ENCODE data around the gene TUBGCP6. TPM values are rescaled to one million over a fixed set of nuclear protein-coding genes. Genes with fewer than 3 reads are reported as not detected.

Gene TUBGCP6, protein sequence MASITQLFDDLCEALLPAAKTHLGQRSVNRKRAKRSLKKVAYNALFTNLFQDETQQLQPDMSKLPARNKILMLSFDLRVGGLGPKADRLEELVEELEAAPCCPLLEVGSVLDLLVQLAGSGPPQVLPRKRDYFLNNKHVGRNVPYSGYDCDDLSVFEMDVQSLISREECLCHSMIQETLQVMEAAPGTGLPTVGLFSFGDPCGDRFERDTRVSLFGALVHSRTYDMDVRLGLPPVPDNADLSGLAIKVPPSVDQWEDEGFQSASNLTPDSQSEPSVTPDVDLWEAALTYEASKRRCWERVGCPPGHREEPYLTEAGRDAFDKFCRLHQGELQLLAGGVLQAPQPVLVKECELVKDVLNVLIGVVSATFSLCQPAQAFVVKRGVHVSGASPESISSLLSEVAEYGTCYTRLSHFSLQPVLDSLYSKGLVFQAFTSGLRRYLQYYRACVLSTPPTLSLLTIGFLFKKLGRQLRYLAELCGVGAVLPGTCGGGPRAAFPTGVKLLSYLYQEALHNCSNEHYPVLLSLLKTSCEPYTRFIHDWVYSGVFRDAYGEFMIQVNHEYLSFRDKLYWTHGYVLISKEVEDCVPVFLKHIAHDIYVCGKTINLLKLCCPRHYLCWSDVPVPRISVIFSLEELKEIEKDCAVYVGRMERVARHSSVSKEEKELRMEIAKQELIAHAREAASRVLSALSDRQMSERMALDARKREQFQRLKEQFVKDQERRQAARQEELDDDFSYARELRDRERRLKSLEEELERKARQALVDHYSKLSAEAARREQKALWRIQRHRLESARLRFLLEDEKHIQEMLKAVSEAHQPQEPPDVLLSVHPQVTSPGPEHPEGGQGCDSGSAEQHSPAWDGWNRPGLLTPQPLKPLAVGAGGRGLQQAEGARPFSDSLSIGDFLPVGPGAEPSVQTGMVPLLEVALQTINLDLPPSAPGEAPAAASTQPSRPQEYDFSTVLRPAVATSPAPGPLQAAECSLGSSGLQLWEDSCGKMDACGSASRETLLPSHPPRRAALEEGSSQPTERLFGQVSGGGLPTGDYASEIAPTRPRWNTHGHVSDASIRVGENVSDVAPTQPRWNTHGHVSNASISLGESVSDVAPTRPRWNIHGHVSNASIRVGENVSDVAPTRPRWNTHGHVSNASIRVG (N-terminal part only)
- total RNA-seq (2012; rRNA removed), result 21.0 and 21.3 TPM in 2 replicates

DNA sequence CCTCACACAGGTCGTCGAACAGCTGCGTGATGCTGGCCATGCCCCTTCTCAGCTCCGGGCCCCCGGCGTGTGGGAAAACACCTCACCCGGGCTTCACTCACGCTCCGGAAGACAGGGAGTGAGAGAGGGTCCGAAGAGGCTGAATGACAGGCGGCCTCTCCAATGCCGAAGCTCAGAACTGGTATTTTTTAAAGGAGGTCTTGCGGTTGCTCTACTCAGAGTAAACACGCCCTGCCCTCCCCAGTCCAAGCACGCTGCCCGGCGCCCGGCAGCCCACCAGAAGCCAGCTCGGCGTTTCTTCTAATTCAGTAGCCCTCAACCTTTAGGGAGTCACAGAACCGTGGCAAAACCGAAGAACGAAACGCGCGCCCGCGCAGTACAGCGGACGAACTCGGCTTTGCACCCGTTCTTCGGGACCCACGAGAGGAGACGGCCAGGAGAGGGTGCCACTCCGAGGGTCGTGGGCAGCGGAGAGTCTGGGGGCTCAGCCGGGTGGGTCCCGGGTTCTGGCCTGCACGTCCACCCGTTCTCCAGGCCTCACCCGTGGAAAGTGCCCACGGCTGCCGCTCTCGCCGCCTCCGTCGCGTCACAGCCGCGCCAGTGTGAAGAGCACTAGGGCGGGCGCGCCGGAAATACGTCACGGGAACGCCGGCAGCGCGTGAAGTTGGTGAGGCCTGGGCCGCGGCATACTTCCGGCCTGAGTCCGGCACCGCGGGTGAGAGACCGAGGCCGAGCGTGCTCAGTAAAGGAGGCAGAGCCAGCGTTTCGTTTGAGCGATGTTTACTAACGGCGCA, at the start of gene TUBGCP6:
Gene TUBGCP6, minus strand, starts transcription at position 604 of the 794 bp plus-strand sequence. Its CDS starts 564 bp downstream, at position 40.
- Histone ChIP-seq H3K36me3 (ENCODE audit: insufficient read depth, low read length) (peaks cover 27% of the 10 kb centered on the region), H3K4me3 (ENCODE audit: low read length) (peak within 1 kb of the TSS; percentile 100), H3K4me2 (ENCODE audit: low read length) (peak within 1 kb of the TSS; percentile 97), H3K4me1 (ENCODE audit: control insufficient read depth, insufficient read depth, low read length) (peaks cover 24% of the 10 kb centered on the region), H3K27me3 (ENCODE audit: control insufficient read depth, insufficient read depth, low read length) (no peaks in the 10 kb centered on the region), H3K9me3 (replicated peaks; ENCODE audit: low read length) (no peaks in the 10 kb centered on the region), H3K9ac (ENCODE audit: low read depth, low read length) (peak within 1 kb of the TSS; percentile 92)

DNA sequence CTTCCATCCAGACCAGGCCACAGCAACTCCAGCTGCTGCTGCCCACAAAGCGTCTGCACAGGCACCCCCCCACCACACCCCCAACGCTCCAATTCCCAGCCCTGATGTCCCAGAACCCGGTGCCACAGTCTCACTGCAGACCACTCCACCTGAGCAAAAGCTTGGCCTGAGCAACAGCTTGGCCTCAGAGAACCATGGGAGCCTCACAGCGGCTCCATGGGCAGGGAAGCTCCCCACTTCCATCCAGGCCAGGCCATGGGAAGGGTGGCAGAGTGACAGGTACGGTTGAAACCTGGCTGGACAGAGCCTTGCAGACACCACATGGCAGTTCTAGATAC, 49.5 kb upstream of the TUBGCP6 start:
- Histone ChIP-seq H3K9ac (ENCODE audit: low read depth, low read length) (peak overlapping the region; percentile 78), H3K4me3 (ENCODE audit: low read length) (peak overlapping the region; percentile 46), H3K36me3 (ENCODE audit: insufficient read depth, low read length) (peaks cover 39% of the 10 kb centered on the region), H3K4me1 (ENCODE audit: control insufficient read depth, insufficient read depth, low read length) (peaks cover 52% of the 10 kb centered on the region), H3K4me2 (ENCODE audit: low read length) (peak overlapping the region; percentile 82), H3K27me3 (ENCODE audit: control insufficient read depth, insufficient read depth, low read length) (no peaks in the 10 kb centered on the region), H3K9me3 (replicated peaks; ENCODE audit: low read length) (no peaks in the 10 kb centered on the region)

DNA sequence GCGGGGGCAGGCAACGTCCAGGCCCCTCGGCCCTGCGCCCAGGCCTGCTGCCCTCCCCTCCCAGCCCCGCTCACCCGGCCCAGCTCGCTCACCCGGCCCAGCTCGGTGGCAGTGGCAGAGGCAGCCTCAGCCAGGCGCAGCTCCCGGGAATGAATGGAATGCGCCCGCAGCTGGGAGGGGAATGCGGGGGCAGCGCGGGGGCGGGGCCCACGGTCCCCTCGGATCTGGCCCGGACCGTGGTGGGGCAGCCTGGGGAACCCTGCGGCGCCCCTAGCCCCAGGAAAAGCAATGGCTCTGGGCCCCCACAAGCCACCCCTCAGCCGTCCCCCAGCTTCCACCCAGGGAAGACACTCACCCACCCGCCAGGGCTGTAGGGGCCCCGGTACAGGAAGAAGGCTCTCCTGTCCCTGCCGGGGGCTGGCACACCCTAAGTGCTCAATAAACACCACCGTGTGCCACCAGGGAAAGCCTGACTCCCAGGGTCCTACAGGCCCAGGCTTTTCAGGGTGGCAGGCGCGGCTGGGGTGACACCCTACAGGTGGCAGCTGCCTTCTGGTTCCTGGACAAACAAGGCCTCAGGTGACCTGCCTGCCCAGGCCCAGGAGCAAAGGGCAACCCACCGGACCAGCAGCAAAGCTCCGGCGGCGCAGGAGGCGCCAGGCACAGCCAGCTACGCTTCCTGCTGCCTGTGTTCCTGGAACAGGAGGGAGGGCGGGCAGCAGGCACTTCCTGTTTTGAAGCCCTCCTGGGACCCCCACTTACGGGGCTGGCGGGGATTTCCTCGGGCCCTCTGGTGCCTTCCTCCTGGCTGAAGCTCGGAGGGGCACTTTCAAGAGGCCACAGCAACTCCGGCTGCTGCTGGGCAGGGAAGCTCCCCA, 48.9 kb upstream of the TUBGCP6 start:
- no peaks in the 10 kb centered on the region for H3K27me3 ChIP-seq (ENCODE audit: control insufficient read depth, insufficient read depth, low read length)
- peak overlapping the region; percentile 82 for H3K4me2 ChIP-seq (ENCODE audit: low read length)
- H3K36me3 ChIP-seq (ENCODE audit: insufficient read depth, low read length), result peaks cover 46% of the 10 kb centered on the region
- peak overlapping the region; percentile 64 for H3K4me3 ChIP-seq (ENCODE audit: low read length)
- peak overlapping the region; percentile 78 for H3K9ac ChIP-seq (ENCODE audit: low read depth, low read length)
- H3K9me3 ChIP-seq (replicated peaks; ENCODE audit: low read length), result no peaks in the 10 kb centered on the region
- H3K4me1 ChIP-seq (ENCODE audit: control insufficient read depth, insufficient read depth, low read length), result peaks cover 49% of the 10 kb centered on the region

DNA sequence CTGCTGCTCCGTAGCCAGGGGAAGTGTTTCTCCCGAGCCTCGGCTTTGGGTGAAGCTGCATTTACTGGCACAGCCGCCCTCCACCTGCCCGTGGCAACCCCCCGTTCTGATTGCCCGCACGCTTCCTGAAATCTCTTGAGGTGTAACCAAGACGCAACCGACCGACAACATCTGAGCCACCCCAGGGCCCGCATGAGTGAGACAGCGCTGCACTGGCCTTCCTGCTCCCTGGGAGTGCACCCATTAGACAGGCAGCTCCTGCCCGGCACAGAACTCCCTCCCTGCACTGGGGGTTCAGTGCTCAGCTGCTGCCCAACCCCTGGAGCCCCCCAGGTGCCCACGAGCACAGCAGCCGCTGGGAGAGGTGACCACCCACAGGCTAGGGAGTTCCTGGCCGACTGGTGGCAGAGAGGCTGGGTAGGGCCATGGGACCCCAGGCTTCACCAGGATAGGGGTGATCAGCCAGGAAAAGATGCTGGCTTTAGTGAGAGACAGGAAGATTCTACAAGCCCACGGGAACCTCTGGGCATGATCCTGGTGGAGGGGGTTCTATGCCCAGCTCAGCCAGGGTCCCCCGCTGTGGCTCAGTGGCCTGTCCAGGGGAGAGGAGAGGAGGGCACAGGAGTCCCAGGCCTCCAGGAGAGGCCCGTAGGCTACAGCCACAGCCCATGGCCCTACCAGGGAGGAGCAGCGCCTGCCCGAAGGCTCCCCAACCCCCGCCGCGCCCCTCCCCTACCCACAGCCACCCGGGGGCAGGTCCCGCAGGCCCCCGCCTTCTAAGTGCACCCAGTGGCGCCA, 48.0 kb upstream of the TUBGCP6 start:
- Histone ChIP-seq H3K4me1 (ENCODE audit: control insufficient read depth, insufficient read depth, low read length) (peaks cover 47% of the 10 kb centered on the region), H3K4me3 (ENCODE audit: low read length) (peak overlapping the region; percentile 64), H3K4me2 (ENCODE audit: low read length) (peak overlapping the region; percentile 82), H3K9ac (ENCODE audit: low read depth, low read length) (peak overlapping the region; percentile 78), H3K9me3 (replicated peaks; ENCODE audit: low read length) (no peaks in the 10 kb centered on the region), H3K27me3 (ENCODE audit: control insufficient read depth, insufficient read depth, low read length) (no peaks in the 10 kb centered on the region), H3K36me3 (ENCODE audit: insufficient read depth, low read length) (peaks cover 54% of the 10 kb centered on the region)

DNA sequence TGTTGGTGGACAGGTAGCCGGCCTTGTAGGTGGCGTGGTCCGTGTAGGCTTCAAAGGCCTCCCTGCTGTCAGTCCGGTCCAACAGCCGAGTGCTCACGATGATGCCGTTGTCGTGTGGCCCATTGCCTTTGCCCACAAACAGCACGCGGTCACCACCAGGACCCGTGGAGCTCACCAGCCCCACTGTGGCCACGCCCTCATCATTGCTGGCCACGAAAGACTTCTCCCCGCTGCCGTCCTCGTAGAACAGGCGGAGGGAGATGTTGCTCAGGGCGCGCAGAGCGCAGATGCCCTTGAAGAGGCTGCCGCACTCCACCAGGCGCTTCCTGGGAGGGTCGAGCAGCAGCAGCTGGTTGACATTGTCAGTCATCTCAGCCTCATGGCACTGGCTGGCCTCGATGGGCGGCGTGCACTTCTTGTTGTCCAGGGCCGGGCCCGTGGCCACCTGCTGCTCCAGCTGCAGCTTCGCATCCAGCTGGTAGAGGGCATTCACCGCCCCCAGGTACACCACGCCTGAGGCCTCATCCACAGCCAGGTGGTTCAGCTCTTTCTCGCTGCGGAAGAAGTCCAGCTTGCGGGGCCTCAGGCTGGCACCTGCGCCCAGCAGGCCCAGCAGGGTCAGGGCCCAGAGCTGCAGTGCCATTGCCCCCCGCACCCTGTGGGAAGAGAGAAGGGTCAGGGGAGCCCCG, 45.3 kb upstream of the TUBGCP6 start:
- Histone ChIP-seq H3K4me3 (ENCODE audit: low read length) (no peak overlapping the region), H3K27me3 (ENCODE audit: control insufficient read depth, insufficient read depth, low read length) (no peaks in the 10 kb centered on the region), H3K9ac (ENCODE audit: low read depth, low read length) (no peak overlapping the region), H3K4me1 (ENCODE audit: control insufficient read depth, insufficient read depth, low read length) (peaks cover 33% of the 10 kb centered on the region), H3K9me3 (replicated peaks; ENCODE audit: low read length) (no peaks in the 10 kb centered on the region), H3K36me3 (ENCODE audit: insufficient read depth, low read length) (peaks cover 67% of the 10 kb centered on the region), H3K4me2 (ENCODE audit: low read length) (no peak overlapping the region)

DNA sequence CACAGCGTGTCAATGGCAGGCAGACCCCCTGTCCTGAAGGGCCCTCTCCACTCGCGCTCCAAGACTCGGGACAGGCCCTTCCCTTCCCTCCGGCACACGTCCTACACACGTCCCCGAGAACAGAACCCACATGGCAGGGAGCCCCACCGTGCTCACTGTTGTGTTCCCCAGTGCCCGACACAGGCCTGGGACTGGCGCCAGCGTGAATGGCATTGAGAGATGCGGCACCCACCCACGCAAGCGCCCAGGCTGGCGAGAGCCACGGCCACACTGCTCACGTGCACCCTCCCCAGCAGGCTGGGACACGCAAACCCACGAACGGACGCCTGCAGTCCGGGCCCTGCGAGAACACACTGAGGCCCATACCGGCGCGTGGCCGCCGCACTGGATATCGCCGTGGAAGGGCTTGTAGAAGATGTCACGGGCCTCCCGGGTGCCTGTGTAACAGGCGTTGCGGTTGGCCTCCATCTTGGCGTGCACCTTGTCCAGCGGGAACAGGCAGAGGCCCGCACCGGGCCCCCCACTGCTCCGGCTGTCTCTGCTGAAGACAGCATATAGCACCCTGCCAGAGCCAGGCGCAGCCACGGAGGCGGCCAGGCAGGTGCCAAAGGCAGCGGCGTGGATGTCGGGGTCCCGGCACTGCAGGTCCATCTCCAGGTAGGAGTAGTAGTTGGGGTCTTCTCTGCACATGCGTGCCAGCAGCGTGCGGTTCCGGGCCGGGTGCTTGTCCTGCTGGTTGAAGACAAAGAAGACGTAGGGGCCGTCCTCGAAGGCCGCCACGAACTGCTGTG, 44.5 kb upstream of the TUBGCP6 start:
- Histone ChIP-seq H3K36me3 (ENCODE audit: insufficient read depth, low read length) (peaks cover 69% of the 10 kb centered on the region), H3K4me1 (ENCODE audit: control insufficient read depth, insufficient read depth, low read length) (peaks cover 27% of the 10 kb centered on the region), H3K27me3 (ENCODE audit: control insufficient read depth, insufficient read depth, low read length) (no peaks in the 10 kb centered on the region), H3K9me3 (replicated peaks; ENCODE audit: low read length) (no peaks in the 10 kb centered on the region), H3K4me3 (ENCODE audit: low read length) (no peak overlapping the region), H3K9ac (ENCODE audit: low read depth, low read length) (no peak overlapping the region), H3K4me2 (ENCODE audit: low read length) (no peak overlapping the region)

DNA sequence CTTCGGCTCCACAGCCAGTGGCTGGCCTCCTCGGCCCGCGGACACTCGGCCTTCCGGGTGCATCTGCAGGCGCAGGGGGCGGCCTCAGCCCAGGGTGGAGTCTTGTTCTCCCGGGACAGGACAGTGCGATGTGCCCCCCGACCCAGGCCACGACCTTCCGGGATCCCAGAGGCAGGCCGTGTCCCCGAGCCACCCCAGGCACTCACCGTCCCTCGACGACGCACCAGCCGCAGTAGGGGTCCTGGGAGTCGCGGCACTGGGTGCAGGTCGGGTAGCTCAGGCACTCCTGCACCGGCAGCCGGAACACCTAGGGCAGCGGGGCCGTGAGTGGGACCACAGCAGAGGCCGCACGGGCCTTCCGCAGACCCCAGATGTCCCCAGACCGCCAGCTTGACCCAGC, 42.9 kb upstream of the TUBGCP6 start:
- H3K27me3 ChIP-seq (ENCODE audit: control insufficient read depth, insufficient read depth, low read length), result no peaks in the 10 kb centered on the region
- peaks cover 78% of the 10 kb centered on the region for H3K36me3 ChIP-seq (ENCODE audit: insufficient read depth, low read length)
- H3K4me3 ChIP-seq (ENCODE audit: low read length), result no peak overlapping the region
- no peaks in the 10 kb centered on the region for H3K9me3 ChIP-seq (replicated peaks; ENCODE audit: low read length)
- H3K4me2 ChIP-seq (ENCODE audit: low read length), result no peak overlapping the region
- H3K4me1 ChIP-seq (ENCODE audit: control insufficient read depth, insufficient read depth, low read length), result peaks cover 17% of the 10 kb centered on the region
- H3K9ac ChIP-seq (ENCODE audit: low read depth, low read length), result no peak overlapping the region

DNA sequence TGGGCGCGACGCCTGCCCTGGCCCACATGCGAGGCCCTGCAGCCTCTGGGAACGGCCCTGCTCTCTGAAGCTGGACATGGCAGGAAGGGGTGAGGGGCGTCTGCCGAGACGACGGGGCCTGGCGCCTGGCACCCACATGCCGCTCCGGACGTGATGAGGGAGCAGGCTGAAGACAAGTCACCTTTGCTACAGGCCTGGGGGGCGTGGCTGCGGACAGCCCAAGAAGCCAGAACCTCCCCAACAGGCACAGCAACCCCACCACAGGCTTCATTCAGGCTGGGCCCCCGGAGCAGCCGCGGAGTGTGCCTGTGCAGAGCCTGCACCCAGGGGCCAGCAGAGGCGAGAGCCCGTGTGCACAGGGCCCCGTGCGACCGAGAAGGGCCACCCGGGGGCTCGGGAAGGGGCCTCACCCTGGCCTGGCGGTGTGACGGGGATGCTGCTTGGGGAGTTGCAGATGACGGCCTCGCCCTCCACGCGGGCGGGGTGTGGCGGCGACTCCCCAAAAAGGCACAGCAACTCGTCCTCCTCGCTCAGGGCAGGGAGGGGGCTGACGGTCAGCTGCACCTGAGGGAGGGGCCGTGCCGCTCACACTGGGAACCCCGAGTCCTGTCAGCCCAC, 42.0 kb upstream of the TUBGCP6 start:
- H3K9me3 ChIP-seq (replicated peaks; ENCODE audit: low read length), result no peaks in the 10 kb centered on the region
- H3K27me3 ChIP-seq (ENCODE audit: control insufficient read depth, insufficient read depth, low read length), result no peaks in the 10 kb centered on the region
- no peak overlapping the region for H3K4me2 ChIP-seq (ENCODE audit: low read length)
- no peak overlapping the region for H3K4me3 ChIP-seq (ENCODE audit: low read length)
- H3K9ac ChIP-seq (ENCODE audit: low read depth, low read length), result no peak overlapping the region
- peaks cover 87% of the 10 kb centered on the region for H3K36me3 ChIP-seq (ENCODE audit: insufficient read depth, low read length)
- peaks cover 18% of the 10 kb centered on the region for H3K4me1 ChIP-seq (ENCODE audit: control insufficient read depth, insufficient read depth, low read length)
